ENCODE results near the gene GDPD5.

DNA sequence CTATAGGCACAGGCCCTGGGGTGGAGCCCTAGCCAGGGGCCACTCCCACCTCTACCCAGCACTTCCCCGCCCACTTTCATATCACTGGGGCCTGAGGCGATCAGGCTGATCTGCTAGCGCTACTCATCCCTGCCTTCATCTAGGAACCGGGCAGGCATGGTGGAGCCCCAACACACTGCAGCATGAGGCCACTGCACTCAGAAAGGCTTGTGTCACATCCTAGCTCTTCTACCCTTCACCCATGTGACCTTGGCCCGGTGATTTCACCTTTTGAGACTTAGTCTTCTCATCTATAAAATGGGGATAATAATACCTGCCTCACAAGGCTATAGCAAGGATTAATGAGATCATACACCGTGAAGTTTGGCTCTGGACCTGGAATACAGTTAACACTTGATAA, 18.1 kb upstream of the GDPD5 start:
- no peak for TF ChIP-seq ARID2 (IDR thresholded peaks at IDR 0.05)
- TF ChIP-seq CREB1 (IDR thresholded peaks at IDR 0.05) = no peak
- TF ChIP-seq CREB1 (CRISPR knock-in tag; IDR thresholded peaks at IDR 0.05) = no peak
- no peak for TF ChIP-seq EZH2 (IDR thresholded peaks at IDR 0.05; ENCODE audit: borderline replicate concordance, low read depth, low read length)
- TF ChIP-seq NFE2L1 (tag; IDR thresholded peaks at IDR 0.05; ENCODE audit: borderline replicate concordance, low read depth) = no peak
- peak in 1 of 2 experiments; percentile 88; a peak in 2 of 3 replicates for TF ChIP-seq CBX3 (IDR thresholded peaks at IDR 0.05; ENCODE audit: borderline replicate concordance in 1 of 2, low read length in 2 of 2)
- TF ChIP-seq NRF1 (conservative IDR thresholded peaks at IDR 0.05 in 1 of 2, IDR thresholded peaks at IDR 0.05 in 1 of 2) = no peak
